Muscle of arm (tissue), 12 donors: ENCODE results near the gene SERGEF. TPM values are rescaled to one million over a fixed set of nuclear protein-coding genes. Genes with fewer than 3 reads are reported as not detected.

Source experiments
- DNase-seq: peaks from one replicate; pipeline ENCODE4 v3.0.0-alpha.2; 2013
- polyA plus RNA-seq, 12 donors: library from polyadenylated mRNA; unstranded; fragments of 120-200 nt; gene quantifications; one replicate each; pipeline ENCODE4 v1.2.1, GENCODE V29; 2013; ENCODE audit not compliant: insufficient read length in 12 of 12

Gene SERGEF
- polyA plus RNA-seq, 12 donors = 7.0 to 60.5 (median 12.0) TPM; not detected in 1

- DNase-seq = no peak
These were observed 146.9 kb downstream of the SERGEF start for GRCh38 chr11:17865765-17866428.

- DNase-seq = no peak
These were observed 148.3 kb downstream of the SERGEF start for GRCh38 chr11:17864478-17864941.

DNA sequence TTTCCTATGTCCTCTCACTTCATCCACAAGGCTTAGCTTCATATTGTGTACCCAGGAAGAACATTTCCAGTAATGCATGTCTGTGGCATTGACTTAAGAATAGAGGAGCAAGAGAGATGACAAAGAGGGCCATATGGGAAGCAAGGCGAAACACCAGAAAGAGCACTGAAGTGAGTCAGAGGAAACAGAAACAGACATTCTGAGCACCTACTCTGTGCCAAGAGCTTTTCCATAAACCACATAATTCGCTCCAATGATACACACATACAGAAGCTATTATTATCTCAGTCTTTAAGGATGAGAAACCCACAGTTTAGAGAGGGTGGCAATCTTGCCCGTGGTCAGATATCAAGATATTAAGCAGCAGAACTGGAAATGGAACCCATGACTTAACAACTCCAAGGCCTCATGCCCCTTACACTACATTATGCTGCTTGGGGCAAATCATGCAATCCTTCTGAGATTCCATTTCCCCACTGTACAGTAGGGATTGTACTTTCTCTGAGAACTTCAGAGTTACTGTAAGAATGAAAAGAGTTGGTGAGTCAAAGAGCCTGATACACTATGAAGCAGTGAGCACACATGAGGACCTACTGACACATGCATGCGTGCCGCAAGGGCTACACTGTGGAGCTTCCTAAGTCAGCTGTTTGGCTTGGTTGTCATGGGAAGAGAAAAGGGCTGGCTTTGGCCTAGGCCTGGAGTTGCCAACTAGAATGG, 151.7 kb downstream of the SERGEF start:
- DNase-seq = no peak

DNA sequence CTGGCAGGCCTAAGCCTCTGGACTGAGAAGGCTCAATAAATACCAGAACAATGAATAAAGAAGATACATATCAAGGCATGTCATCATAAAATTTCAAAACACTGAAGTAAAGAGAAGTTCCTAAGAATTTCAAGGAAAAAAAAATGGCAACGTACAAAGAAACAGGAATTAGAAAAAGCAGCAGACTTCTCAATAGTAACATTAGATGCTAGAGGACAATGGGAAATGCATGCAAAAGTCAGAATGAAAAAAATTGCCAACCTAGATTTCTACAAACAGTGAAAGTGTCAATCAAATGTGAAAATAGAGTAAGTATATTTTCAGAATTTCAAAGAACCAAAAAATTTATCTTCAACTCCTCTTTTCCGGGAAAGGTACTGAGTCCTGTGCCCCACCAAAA, 153.3 kb downstream of the SERGEF start:
- no peak for DNase-seq

DNA sequence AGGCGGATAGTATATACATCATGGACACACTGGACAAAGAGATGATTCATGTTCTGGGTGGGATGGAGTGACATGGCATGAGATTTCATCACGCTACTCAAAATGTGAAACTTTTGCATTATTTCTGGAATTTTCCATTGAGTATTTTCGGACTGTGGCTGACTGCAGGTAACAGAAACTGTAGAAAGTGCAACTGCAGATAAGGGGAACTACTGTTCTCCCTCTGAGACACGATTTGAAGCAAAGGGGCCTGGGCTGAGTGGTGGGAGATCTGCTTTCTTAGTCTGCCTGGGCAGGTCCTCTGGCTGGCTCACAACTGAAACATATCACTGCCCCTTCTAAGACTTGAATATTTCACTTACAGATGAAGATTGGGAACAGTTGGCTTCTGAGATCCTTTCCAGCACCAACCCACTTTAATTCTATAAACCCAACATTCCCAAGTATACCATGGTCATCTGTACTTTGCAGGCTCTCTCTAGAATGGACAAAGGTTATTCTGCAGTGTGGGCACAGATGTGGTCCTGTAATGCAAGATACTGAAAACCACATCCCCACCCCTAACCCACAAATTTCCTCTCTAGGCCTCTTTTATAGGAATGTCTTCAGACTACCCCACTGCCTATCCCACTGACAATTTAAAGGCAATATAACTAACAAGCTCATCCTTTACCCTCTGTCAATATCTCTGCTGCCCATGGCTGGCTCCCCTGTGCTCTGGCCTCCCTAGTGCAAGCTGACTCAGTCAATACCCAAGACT, 157.1 kb downstream of the SERGEF start:
- DNase-seq = no peak

DNA sequence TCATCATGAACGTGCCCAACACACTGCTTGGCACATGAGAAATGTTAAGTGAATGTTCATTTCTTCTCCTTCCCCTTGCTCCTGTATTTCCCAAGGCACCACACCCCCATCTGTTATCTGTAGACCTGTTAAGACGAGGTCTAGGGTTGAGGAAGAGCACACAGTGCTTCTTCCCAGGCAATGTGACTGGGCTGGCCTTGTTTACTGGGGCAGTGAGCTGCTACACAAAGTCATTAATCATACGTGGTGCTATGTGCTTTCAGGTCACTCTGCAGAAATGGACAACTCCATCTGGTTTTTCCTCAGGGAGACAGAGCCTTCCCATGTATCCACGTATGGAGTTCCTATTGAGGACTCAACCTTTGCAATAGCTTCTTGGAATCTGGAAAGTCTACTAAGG, 159.6 kb downstream of the SERGEF start:
- no peak for DNase-seq

- DNase-seq = no peak
These were observed 160.6 kb downstream of the SERGEF start for GRCh38 chr11:17852246-17852645.

GRCh38 chr11:17851697-17852096, 161.2 kb downstream of the SERGEF start:
- DNase-seq = no peak

DNA sequence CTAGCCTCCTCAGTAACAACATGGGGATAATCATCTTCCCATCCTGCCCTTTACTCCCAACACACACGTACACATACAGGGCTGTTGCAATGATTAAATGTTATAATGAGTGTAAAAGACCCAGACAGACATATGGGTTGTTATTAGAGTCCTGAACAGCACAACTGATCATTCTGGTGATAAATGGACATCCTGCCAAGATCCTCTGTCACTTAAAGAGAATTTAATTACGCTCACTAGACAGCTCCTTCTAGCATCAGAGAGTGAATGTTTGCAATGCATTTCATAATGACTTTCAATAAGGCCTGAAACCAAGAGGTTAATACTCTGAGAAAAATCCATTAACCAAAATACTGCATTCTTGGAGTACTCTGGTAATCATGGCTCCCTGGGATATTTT, 162.5 kb downstream of the SERGEF start:
- no peak for DNase-seq

DNA sequence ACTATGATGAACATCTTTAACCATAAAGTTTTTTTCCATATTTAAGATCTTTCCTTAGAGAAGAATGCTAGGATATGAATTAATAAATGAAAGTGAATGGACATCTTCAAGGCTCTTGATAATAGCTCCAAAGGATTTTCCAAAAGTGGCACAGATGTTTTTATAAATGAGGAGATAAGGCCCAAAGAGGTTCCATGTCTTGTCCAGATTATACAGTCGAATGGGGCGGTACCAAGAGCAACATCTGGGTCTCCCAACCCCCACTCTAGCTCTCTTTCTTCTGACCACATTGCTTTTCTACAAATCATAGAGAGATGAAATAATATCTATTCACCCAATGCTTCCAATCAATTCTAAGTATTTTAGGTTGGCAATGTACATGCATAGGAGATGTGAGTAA, 164.1 kb downstream of the SERGEF start:
- DNase-seq = no peak

DNA sequence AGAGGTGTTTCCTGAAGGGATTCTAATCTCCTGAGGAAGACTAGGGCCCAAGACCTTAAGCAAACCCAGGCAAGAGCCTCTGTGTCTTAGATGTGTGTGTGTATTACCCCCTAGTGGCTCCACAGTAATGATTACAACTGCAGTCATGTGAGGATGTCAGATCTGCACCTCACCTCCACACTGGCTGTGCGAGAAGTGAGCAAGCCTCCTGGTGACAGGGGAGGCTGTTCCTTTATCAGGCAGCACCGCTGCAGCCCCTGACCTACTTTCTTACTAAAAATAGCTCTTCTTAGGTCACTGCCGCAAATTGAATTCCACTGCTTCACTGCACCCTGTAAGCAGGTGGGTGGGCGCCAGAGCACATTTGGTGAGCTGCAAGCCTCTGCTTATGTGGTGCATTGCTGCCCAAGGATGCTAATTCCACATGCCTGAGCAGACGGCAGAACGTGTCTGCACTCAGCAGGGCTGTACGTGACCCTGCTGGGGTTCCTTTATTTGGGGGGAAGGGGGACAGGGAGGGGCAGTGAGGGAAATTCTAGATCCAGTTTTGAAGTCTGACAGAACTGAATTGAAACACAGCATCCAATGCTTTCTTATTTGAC, 165.9 kb downstream of the SERGEF start:
- no peak for DNase-seq

DNA sequence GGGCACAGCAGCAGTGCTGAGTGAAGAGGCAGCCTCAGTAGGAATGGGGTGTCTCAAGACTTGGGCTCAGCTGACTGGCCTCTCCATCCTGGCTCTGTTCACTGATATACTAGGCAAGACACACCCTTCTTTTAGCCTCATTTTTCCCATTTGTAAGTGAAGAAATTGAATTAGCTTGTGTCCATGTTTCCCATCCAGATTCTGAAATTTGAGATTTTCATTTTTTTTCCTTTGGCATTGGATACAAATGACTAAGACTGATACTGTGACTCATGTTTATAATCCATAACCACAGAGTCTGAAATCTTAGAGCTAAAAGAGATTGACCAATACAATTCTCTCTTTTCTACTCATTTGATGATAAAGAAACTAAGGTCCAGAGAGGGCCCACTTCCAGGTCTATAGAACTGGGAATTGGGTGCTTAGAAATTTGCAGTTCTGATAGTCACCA, 167.4 kb downstream of the SERGEF start:
- no peak for DNase-seq

DNA sequence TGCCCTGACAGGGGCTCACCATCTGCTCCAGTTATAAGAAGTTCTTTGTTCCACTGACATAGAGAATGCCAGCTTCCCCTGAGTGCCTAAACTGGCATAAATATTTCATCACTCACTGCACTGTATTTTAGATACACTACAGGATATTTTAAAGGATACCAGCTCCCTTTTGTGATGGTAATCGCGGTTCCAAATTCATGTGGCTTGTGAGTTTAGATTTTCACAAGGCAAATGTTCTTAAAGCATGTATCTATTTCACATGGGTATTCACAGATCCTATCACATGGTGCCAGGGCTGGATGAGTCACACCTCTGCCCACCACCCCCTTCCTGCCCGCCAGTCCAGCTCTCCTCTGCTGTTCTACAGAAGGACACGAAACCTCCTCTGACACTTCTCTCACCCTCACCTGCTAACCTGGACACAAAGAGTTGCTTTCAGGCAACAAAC, 172.7 kb downstream of the SERGEF start:
- DNase-seq = no peak

GRCh38 chr11:17839450-17839849, 173.4 kb downstream of the SERGEF start:
- DNase-seq = no peak

DNA sequence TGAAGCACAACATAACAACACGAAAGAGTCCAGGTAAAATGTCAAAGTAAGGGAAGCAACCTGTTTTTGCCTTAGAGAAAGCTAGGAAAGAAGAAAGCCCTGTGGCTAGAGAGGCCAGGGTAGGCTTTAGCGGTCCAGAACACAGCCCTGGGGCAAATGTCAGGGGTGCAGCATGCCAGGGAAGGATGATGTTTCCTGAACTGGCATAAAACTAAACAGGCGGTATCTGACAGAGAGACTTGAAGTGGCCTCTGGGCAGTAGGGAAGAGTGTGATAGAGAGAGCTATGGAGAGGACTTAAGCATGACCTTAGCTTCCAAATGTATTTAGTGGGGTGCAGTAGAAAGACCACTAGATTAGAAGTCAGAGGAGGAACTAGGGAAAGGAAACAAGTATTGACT, 174.7 kb downstream of the SERGEF start:
- no peak for DNase-seq

DNA sequence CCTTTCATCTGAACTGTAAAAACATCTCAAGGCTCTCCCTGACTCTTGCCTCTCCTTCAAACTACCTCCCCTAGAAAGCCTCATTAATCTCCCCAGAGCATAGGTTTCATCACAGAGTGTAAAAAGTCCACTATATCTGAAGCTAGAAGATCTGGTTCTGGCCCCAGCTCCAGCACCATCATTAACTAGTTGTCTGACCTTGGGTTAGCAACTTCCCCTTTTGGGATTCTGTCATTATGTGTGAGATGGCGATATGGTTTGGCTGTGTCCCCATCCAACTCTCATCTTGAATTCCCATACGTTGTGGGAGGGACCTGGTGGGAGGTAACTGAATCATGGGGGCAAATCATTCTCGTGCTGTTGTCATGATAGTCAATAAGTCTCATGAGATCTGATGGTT, 181.0 kb downstream of the SERGEF start:
- no peak for DNase-seq

GRCh38 chr11:17831228-17831627, 181.6 kb downstream of the SERGEF start:
- no peak for DNase-seq

DNA sequence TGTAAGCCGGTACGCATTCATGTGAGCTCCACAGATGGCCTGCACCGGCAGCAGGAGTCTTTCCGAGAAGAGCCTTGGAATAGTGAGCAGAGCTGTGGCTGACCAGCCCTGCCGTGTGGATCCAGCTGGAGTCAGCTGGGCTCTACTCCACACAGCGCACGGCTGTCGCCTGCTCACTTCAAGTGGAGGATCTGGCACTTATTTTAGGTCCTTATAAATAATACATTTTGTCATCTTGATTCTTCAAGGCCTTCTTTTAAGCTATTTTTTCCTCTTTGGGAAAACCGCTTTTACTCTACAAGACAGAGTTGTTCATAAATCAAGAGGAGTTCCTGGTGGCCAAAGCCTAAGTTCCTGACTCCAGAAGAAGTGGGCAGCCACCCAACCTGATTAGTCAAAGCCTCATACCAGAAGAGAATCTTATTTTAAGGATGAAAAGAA, 184.5 kb downstream of the SERGEF start:
- DNase-seq = peak; percentile 74

DNA sequence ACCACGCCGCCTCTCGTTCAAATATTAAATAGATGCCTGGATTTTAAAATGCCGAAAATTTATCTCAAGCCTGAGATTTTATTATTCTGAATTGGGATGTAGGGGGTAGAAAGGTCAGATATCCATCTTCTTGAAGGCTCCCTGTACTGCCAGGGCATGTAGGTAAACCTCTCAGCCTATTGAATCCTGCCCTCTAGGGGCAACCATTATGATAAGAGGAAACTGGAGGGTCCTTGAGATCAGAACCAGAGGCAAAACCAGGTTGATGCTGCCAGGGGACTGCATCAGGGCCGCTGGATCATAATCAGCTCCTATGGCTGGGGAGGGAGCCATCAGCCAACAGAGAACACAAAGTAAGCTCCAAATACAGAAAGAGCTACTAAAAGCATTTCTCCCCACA, 185.8 kb downstream of the SERGEF start:
- DNase-seq = no peak

DNA sequence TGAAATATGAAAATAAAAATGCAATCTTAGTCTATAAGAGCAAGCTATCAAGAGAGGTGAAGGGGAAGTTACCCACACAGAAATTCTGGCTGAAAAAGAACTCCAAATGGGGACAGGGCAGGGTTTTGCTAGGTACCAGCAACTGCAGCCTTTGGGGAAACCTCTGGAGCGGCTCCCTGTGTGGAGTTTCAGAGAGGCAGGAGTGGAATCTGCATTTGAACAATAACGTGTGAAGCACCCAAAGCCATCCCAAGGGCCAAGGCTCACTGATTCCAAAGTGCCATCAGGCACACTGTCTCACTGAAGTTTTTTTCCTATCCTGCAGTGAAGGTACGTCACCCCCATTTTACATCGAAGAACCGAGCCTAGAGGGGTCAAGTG, 190.5 kb downstream of the SERGEF start:
- DNase-seq = no peak

DNA sequence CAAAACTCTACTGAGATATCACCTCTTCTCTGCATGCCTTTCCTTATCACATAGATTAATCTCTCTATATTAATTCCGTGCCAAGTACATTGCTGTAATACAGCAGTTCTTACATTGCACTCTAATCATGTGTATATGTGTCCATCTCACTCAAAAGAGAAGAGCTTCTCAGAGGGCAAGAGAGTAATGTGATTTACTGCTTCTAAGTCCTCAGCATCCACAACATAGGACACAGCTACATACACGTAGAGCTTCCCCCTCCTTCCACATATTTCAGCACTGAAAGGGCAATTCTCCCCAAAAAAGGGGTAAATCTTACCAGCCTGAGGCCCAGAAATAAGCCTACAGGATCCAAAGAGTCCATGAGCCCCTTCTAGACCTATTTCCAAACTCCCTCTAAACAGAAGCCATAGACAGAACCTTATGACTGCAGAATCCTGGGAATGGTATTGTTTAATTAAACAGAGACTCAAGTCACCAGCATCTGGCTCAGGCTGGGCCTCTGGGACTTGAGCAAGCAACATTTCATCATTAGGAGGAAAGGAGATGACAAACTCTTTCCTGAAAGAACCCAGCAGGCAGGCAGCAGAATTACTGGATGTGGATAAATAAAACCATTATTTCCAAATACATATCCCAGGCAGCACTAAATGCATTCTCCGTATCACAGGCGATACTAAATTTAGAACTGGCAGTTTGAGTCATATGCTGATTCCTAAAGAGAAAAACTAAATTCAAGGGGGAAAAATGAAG, 191.0 kb downstream of the SERGEF start:
- no peak for DNase-seq
